GM06990 (cell line): ENCODE data around the gene DAGLA.

Experiments used
- DNase-seq: peaks from one replicate; pipeline ENCODE4 v3.0.0-alpha.2; 2011; ENCODE audit not compliant: insufficient read length; ENCODE audit errors: extremely low read depth
- H3K27me3 ChIP-seq: replicated peaks from 2 replicates; pipeline ENCODE4 v1.6.0; 2011; ENCODE audit warnings: low read length; ENCODE audit not compliant: control insufficient read depth, insufficient read depth
- H3K36me3 ChIP-seq: 2 replicates; pipeline ENCODE4 v1.5.1; 2011; ENCODE audit warnings: low read length; ENCODE audit not compliant: control insufficient read depth, insufficient read depth
- H3K4me3 ChIP-seq: replicated peaks from 2 replicates; pipeline ENCODE4 v1.5.1; 2011; ENCODE audit warnings: low read depth, mild to moderate bottlenecking, control low read depth, low read length
- CTCF ChIP-seq: IDR thresholded peaks from 2 replicates; pipeline ENCODE4 v1.5.1; 2011; ENCODE audit warnings: low read length, control low read depth, mild to moderate bottlenecking, inconsistent platforms; ENCODE audit not compliant: insufficient read depth, poor library complexity, severe bottlenecking

DAGLA gene

GRCh38 chr11:61773356-61773755, 93.2 kb downstream of the DAGLA start:
- H3K27me3 ChIP-seq, result no peaks in the 10 kb centered on the region
- H3K36me3 ChIP-seq, result no peaks in the 10 kb centered on the region
- TF ChIP-seq CTCF, result no peak
- H3K4me3 ChIP-seq, result no peak overlapping the region
- no peak for DNase-seq

- H3K4me3 ChIP-seq, result no peak overlapping the region
- no peak for DNase-seq
- no peaks in the 10 kb centered on the region for H3K27me3 ChIP-seq
- TF ChIP-seq CTCF, result no peak
- H3K36me3 ChIP-seq, result no peaks in the 10 kb centered on the region
These were observed 93.6 kb downstream of the DAGLA start for GRCh38 chr11:61773809-61774208.

GRCh38 chr11:61774411-61774810, 94.2 kb downstream of the DAGLA start:
- no peak for DNase-seq
- no peak for TF ChIP-seq CTCF

GRCh38 chr11:61775106-61775505, 94.9 kb downstream of the DAGLA start:
- DNase-seq, result no peak
- Histone ChIP-seq H3K4me3 (no peak overlapping the region), H3K27me3 (no peaks in the 10 kb centered on the region), H3K36me3 (no peaks in the 10 kb centered on the region)
- no peak for TF ChIP-seq CTCF

More at GRCh38 chr11:61774411-61774810, 94.2 kb downstream of the DAGLA start:
- H3K27me3 ChIP-seq, result no peaks in the 10 kb centered on the region
- no peaks in the 10 kb centered on the region for H3K36me3 ChIP-seq
- no peak overlapping the region for H3K4me3 ChIP-seq

GRCh38 chr11:61775606-61776554, 95.7 kb downstream of the DAGLA start:
- no peak overlapping the region for H3K4me3 ChIP-seq
- H3K27me3 ChIP-seq, result no peaks in the 10 kb centered on the region
- H3K36me3 ChIP-seq, result no peaks in the 10 kb centered on the region
- DNase-seq, result no peak
- no peak for TF ChIP-seq CTCF

- H3K27me3 ChIP-seq, result no peaks in the 10 kb centered on the region
- TF ChIP-seq CTCF, result peak; percentile 94
- no peaks in the 10 kb centered on the region for H3K36me3 ChIP-seq
- no peak overlapping the region for H3K4me3 ChIP-seq
- no peak for DNase-seq
These were observed 96.4 kb downstream of the DAGLA start for GRCh38 chr11:61776561-61777075.
